Fibroblast of the aortic adventitia (primary cell): ENCODE measurements around the gene TNN. TPM values are rescaled to one million over a fixed set of nuclear protein-coding genes. Genes with fewer than 3 reads are reported as not detected.

ENCODE experiments used
- DNase-seq: peaks from one replicate; pipeline ENCODE4 v3.0.0-alpha.2; 2010; ENCODE audit warnings: low read depth
- H3K4me3 ChIP-seq: 2 replicates; pipeline ENCODE4 v1.5.1; 2011; ENCODE audit warnings: low read depth, mild to moderate bottlenecking, control low read depth, low read length, moderate library complexity
- total RNA-seq: library from RNA; depleted of rRNA; stranded (reverse); fragments of >200 nt; gene quantifications from 2 replicates; pipeline ENCODE4 v1.2.3, GENCODE V29; 2012; ENCODE audit warnings: low replicate concordance
- TF ChIP-seq, protein P1 (sequence below): IDR thresholded peaks from 2 replicates; pipeline ENCODE4 v1.5.1; 2011; ENCODE audit warnings: mild to moderate bottlenecking, low read length, control low read depth, inconsistent platforms; ENCODE audit not compliant: insufficient read depth

TNN gene
- total RNA-seq, 1 donor = not detected

DNA sequence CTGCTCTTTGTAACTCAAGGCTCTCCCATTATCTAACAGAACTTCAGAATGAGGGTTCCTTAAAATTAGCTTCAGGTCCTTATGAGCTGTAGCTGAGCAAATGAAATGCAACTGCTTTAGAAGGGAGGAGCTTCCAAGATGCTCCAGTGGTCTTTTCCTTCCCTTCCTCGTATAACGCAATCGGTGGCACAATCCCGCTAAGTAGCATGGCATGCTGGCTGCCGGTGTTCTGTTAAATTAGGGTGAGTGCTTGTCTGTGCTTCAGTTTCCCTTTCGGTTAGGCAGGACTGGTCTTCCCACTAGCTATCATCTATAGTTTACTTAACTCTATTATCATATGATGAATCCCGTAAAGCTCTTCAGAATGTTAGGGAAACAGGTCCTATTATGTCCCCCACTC lies 124.0 kb downstream of the TNN start:
- TF ChIP-seq, protein P1, sequence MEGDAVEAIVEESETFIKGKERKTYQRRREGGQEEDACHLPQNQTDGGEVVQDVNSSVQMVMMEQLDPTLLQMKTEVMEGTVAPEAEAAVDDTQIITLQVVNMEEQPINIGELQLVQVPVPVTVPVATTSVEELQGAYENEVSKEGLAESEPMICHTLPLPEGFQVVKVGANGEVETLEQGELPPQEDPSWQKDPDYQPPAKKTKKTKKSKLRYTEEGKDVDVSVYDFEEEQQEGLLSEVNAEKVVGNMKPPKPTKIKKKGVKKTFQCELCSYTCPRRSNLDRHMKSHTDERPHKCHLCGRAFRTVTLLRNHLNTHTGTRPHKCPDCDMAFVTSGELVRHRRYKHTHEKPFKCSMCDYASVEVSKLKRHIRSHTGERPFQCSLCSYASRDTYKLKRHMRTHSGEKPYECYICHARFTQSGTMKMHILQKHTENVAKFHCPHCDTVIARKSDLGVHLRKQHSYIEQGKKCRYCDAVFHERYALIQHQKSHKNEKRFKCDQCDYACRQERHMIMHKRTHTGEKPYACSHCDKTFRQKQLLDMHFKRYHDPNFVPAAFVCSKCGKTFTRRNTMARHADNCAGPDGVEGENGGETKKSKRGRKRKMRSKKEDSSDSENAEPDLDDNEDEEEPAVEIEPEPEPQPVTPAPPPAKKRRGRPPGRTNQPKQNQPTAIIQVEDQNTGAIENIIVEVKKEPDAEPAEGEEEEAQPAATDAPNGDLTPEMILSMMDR = no peak
- DNase-seq = peak; percentile 3

GRCh38 chr1:175192111-175192629 lies 124.5 kb downstream of the TNN start:
- H3K4me3 ChIP-seq = peak overlapping the region; percentile 61
- TF ChIP-seq, protein P1 = no peak
- peak; percentile 21 for DNase-seq

More for the DNA sequence above, 124.0 kb downstream of the TNN start:
- H3K4me3 ChIP-seq = peak overlapping the region; percentile 61

DNA sequence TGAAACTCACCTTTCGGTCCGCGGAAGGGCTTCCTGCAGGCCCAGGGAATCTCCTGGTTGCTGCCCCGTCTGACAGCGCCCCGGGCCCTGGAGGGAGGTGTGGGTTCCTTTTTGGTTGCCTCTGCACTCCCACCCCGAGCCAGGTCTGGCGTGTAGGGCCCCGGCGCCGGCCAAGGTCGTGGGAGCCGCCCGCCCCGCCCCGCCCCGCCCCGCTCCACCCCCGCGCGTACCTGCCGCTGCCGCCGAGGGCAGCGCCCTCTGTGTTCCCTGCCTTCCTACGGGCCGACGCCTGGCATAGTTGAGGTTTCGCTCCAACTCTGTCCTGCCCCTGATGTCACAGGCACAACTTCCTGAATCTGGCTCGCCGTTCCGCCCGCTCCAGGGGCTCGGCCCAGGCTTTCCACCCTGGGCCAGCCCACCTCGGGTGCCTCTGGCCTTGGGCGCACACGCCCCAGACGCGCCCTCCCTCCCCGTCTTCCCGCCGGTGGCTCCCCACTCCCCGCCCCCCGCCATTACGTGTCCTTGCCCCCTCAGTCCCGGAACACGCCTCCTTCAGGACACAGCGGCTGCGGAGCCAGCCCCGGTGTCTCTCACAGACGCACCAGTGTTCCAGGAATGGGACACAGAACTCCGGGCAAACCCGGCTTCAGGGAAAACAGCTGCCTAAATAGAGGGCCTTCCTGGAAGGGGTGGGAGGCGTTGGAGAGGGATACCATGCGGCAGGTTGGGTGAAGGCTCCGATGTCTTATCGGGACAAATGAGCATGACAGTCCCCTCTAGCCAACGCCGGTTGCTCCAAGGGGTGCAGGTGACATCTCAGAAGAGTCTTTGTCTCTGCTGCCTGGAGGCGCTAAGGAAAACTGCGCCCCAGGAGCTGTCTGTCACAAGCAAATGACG lies 125.2 kb downstream of the TNN start, which contains the start of gene KIAA0040:
KIAA0040 (minus strand) TSS at position 147 of the 897 bp plus-strand sequence. CDS start 31,763 bp downstream, outside the sequence.
- peak within 1 kb of the TSS; percentile 61 for H3K4me3 ChIP-seq
- TF ChIP-seq, protein P1 = no peak
- DNase-seq = no peak

- DNase-seq = no peak
- no peak overlapping the region for H3K4me3 ChIP-seq
- TF ChIP-seq, protein P1 = no peak
Observed at GRCh38 chr1:175193527-175193910, 125.9 kb downstream of the TNN start.

DNA sequence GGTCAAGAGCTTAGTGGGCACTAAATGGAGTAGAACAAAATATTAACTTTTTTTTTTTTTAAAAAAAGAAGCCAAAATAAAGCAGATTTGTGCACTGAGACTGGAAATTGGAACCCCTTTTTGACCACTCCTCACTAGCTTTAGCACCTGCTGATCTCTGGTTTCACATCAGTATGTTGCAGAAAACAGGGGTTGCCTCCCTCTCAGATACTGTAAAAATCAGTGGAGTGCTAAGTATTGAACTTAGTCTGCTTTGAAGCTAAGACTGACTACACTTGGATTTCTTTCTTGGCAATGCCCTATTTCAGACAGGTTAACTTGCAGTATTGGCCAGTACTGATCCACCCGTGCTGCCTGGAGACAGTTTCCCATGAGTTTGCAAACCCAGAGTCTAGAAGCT lies 127.6 kb downstream of the TNN start:
- TF ChIP-seq, protein P1 = no peak
- no peak overlapping the region for H3K4me3 ChIP-seq
- DNase-seq = no peak

GRCh38 chr1:175195798-175196197 lies 128.2 kb downstream of the TNN start:
- no peak for DNase-seq
- H3K4me3 ChIP-seq = no peak overlapping the region
- TF ChIP-seq, protein P1 = no peak
